ENCODE measurements around the gene COPS2. TPM values are rescaled to one million over a fixed set of nuclear protein-coding genes. Genes with fewer than 3 reads are reported as not detected.
A peak's percentile ranks its signal among the peaks of the same experiment; 100 is the strongest.

The COPS2 gene
- total and polyA plus RNA-seq, 2 of the 13 experiments (the other 11 are each of a cell fraction or from before 2014, with no cell fraction given), result 37.8 to 66.3 TPM

GRCh38 chr15:49169880-49170597 lies 14.6 kb upstream of the COPS2 start, which contains the start of gene GALK2 (continued):
- TF ChIP-seq ZNF142 (CRISPR knock-in tag; IDR thresholded peaks at IDR 0.05), result no peak; the same call in 1 of the 2 replicates
- TF ChIP-seq ZNF407 (CRISPR knock-in tag; IDR thresholded peaks at IDR 0.05; ENCODE audit: not compliant biosample characterization), result no peak
- TF ChIP-seq ZNF652 (CRISPR knock-in tag; IDR thresholded peaks at IDR 0.05; ENCODE audit: borderline replicate concordance, low read depth), result peak; percentile 25; the same call in 1 of the 2 replicates
- TF ChIP-seq ZNF646 (CRISPR knock-in tag; IDR thresholded peaks at IDR 0.05), result no peak
- TF ChIP-seq RBAK (CRISPR knock-in tag; IDR thresholded peaks at IDR 0.05), result no peak
- no peak for TF ChIP-seq HMG20B (CRISPR knock-in tag; conservative IDR thresholded peaks at IDR 0.05)
- TF ChIP-seq TSC22D2 (CRISPR knock-in tag; IDR thresholded peaks at IDR 0.05; ENCODE audit: borderline replicate concordance), result peak; percentile 71; the same call in 1 of the 2 replicates

Data from HepG2 (cell line).